Sigmoid colon (tissue), 4 donors: ENCODE measurements around the gene LPP.

Experiments used
- EP300 ChIP-seq, 4 donors: sonication (generic); formaldehyde crosslinking; IDR thresholded peaks; one replicate each; pipeline ENCODE4 v1.6.1; 2017; ENCODE audit warnings: antibody characterized with exemption in 4 of 4
- POLR2A ChIP-seq, 2 donors: fragments of 450-650 bp; IDR thresholded peaks; one replicate each; pipeline ENCODE4 v1.6.1; 2016; ENCODE audit warnings: antibody characterized with exemption in 2 of 2, mild to moderate bottlenecking in 2 of 2, moderate library complexity in 2 of 2
- POLR2AphosphoS5 ChIP-seq, 4 donors: sonication (generic); formaldehyde crosslinking; IDR thresholded peaks; one replicate each; pipeline ENCODE4 v1.6.1; 2017; ENCODE audit warnings: antibody characterized with exemption in 4 of 4
- TF ChIP-seq, protein P1 (sequence below), 4 experiments: fragments of 450-650 bp in 3 of 4; fragments of 200-600 bp in 1 of 4; IDR thresholded peaks; one replicate each; pipeline ENCODE4 v1.5.1; 2016 to 2019; ENCODE audit warnings: antibody characterized with exemption in 4 of 4, mild to moderate bottlenecking in 3 of 4, moderate library complexity in 2 of 4

DNA sequence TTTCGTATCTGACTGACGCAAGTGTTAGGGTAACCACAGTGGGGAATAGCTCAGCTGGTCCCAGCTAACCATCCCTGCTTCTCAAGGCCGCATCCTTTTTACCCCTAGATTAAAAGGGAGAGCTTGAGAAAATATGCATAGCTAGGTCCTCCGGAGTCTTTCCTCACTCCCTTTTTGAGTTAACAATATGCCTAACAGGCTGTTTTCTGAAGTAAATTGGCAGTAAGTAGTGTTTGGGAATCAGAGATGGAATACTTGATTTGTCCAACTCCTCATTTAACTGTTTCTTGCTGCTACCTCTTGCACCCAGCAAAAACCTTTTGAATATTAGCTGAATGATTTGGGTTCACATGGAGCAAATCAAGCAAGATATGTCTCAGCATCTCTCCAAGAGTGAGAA is 326.1 kb downstream of the LPP start:
- TF ChIP-seq, protein P1, sequence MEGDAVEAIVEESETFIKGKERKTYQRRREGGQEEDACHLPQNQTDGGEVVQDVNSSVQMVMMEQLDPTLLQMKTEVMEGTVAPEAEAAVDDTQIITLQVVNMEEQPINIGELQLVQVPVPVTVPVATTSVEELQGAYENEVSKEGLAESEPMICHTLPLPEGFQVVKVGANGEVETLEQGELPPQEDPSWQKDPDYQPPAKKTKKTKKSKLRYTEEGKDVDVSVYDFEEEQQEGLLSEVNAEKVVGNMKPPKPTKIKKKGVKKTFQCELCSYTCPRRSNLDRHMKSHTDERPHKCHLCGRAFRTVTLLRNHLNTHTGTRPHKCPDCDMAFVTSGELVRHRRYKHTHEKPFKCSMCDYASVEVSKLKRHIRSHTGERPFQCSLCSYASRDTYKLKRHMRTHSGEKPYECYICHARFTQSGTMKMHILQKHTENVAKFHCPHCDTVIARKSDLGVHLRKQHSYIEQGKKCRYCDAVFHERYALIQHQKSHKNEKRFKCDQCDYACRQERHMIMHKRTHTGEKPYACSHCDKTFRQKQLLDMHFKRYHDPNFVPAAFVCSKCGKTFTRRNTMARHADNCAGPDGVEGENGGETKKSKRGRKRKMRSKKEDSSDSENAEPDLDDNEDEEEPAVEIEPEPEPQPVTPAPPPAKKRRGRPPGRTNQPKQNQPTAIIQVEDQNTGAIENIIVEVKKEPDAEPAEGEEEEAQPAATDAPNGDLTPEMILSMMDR (IDR thresholded peaks at IDR 0.05): no peak
- TF ChIP-seq POLR2AphosphoS5 (IDR thresholded peaks at IDR 0.05): no peak
- TF ChIP-seq POLR2A (IDR thresholded peaks at IDR 0.05): no peak
- no peak for TF ChIP-seq EP300 (IDR thresholded peaks at IDR 0.05)
